ENCODE data around the gene ARHGEF9.
"Not testable (repeated sequence)": the region's sequence is repeated elsewhere in the genome, so short reads cannot be mapped to it uniquely, and the experiment has no call there.

Gene ARHGEF9

DNA sequence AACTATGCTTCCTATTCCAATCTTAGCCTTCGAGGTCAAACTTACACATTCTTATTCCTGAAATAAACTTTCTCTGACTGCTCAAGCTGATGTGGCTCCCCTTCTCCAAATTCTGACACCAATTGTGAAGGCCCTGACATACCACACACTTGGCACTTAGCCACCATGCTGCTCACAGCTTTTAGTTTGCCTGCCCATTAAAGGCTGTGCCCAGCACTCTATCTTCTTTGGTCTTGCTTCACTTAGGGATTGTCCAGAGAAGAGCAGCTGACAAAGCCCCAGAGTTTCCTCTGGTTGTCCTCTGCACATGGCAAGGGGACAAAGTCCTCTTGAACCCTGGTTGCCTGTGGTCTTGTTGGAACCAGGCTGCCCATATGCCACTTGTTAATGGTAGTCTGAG lies 126.1 kb downstream of the ARHGEF9 start:
- DNase-seq (ENCODE audit: low spot score): no peak

DNA sequence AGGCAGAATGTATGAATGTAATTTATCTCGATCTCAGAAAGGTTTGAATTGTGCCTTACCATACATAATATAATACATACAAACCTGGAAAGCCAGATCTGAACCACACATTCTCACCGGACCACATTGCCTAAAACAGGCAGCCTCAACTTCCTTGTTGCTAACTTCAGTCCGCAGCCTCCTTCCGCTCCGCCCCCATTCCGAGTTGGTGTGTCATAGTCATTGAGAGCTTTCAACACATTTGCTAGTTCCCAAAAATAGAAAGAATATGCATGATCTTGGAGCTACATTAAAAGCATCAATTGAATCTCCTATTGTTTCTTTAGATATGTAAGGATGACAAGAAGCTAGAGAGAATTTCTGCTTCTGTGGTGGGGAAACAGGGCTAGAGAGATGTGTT lies 127.2 kb downstream of the ARHGEF9 start:
- no peak for DNase-seq (ENCODE audit: low spot score)

DNA sequence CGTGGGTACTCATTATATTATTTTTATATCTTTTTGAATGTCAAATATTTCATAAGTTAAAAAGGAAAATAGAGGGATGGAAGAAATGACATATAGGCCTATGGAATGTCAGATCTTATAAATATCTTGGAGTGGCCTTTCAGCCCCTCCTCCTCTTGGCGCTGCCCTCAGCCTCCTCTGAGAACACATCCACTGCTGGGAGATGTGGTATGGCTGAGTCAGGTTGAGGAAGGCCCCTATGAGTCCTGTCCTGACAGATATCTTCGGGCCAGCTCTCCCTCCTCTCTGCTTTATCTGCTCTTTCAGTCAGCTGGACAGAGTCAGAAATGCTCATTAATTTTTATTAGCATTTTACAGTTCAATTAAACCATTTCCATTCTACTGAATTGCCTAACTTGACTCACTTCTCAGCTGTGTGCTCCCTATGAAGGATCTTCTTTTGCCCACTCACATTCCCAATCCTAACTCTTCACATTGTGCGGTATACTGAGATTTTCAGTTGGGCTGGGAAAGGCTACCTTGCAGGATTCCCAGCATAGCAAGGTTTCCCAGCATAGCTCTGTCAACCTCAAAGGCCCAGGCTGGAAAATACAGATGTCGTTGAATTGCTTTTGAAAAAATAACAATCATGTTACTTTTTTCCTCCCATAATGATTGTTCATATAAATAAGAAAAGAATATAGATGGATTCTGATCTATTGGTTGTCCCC lies 128.0 kb downstream of the ARHGEF9 start:
- no peak for DNase-seq (ENCODE audit: low spot score)

DNA sequence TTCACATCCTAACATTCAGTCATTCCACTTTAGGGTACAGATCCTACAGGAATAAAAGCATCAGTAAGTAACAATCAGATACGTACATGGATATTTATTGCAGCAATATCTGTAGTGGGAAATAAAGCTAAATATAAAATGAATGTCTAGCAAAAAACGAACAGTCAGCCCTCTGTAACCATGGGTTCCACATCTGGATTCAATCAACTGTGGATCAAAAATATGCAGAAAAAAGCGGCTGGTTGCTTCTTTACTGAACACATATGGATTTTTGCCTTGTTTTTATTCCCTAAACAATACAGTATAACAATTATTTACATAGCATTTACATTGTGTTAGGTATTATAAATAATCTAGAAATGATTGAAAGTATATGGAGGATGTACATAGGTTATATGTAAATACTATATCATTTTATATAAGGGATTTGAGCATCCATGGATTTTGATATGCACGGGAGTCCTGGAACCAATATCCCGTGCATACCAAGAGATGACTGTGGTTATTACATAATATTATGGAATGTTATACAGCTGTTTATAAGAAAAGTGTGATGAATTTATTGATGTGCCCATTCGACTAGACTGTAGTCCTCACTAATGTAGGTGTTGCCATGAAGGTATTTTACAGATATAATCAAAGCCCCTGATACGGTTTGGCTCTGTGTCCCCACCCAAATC lies 132.8 kb downstream of the ARHGEF9 start:
- DNase-seq (ENCODE audit: low spot score): no peak

DNA sequence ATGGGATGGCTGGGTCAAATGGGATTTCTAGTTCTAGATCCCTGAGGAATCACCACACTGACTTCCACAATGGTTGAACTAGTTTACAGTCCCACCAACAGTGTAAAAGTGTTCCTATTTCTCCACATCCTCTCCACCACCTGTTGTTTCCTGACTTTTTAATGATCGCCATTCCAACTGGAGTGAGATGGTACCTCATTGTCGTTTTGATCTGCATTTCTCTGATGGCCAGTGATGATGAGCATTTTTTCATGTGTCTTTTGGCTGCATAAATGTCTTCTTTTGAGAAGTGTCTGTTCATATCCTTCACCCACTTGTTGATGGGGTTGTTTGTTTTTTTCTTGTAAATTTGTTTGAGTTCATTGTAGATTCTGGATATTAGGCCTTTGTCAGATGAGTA lies 139.3 kb downstream of the ARHGEF9 start:
- DNase-seq (ENCODE audit: low spot score): not testable (repeated sequence)

DNA sequence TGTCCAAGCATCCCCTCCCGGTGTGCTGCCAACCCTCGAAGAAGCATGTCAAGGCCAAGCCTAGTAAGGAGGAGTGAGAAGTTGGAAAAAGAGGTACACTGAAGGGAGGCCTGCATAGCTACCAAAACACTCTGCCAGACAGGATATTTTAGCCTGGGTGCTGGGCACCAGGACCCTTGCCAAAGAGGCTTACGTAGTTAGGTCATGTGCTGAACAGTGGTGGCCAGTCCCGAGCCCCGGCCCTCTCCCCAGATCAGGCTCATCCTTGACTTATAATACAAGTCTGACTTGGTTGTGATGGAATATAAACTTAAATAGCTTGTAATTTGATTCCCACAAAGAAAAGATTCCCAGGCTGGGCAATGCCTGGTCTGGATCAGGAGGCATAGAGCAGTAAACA lies 149.3 kb downstream of the ARHGEF9 start:
- DNase-seq (ENCODE audit: low spot score): no peak

DNA sequence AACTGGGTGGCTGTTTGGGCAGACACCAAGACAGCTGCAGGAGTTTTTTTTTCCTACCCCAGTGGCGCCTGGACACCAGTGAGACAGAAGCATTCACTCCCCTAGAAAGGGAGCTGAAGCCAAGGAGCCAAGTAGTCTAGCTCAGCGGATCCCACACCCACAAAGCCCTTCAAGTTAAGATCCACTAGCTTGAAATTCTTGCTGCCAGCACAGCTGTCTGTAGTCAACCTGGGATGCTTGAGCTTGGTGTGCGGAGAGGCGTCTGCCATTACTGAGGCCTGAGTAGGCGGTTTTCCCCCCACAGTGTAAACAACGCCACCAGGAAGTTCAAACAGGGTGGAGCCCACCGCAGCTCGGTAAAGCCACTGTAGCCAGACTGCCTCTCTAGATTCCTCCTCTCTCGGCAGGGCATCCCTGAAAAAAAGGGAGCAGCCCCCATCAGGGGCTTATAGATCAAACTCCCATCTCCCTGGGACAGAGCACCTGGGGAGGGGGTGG lies 171.4 kb downstream of the ARHGEF9 start:
- no peak for DNase-seq (ENCODE audit: low spot score)

DNA sequence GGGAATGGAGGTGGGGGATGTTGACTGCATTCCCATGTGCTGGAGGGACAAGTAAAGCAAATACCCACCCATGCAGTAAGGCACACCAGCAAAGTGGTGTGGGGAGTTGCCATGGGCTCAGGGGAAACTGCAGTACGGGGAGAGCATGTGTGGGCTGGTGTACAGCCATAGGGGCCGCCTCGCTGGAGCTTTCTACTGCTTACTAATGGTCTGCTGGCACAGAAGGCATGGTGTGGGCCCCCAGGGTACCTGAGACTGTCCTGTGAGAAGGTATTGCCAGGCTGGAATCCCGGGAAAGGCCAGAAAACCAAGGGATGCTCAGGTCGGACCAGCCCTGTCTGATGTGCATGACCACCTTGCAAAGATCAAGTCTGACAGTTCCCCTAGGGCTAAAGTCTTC lies 199.1 kb downstream of the ARHGEF9 start:
- no peak for DNase-seq (ENCODE audit: low spot score)
